HG03025 (cell line): ENCODE data around the gene GPS2.

ENCODE experiments used
- ATAC-seq: cut with Tn5 transposase; IDR thresholded peaks from one replicate; pipeline ENCODE4 v1.9.1; 2021; ENCODE audit warnings: mild to moderate bottlenecking, moderate library complexity; ENCODE audit not compliant: unreplicated experiment, low FRiP score

The GPS2 gene

DNA sequence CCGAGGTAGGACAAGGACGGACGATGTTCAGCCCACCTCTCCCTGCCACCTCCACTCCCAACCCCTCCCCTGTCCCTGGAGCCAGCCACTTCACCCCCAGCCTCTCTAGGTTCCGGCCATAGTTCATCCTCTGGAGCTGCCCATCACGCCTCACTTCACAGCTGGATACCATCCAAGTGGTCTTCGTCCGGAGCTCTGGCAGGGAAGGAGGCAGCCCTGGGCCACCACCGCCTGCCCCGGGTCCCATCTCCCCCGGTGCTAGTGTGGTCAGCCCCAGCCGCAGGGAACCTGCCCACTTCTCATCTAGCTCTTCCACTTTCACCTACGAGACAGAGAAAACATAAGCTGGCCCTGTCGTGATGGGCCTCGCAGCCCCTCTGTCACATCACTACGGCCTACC is 6.3 kb upstream of the GPS2 start:
- no peak for ATAC-seq

DNA sequence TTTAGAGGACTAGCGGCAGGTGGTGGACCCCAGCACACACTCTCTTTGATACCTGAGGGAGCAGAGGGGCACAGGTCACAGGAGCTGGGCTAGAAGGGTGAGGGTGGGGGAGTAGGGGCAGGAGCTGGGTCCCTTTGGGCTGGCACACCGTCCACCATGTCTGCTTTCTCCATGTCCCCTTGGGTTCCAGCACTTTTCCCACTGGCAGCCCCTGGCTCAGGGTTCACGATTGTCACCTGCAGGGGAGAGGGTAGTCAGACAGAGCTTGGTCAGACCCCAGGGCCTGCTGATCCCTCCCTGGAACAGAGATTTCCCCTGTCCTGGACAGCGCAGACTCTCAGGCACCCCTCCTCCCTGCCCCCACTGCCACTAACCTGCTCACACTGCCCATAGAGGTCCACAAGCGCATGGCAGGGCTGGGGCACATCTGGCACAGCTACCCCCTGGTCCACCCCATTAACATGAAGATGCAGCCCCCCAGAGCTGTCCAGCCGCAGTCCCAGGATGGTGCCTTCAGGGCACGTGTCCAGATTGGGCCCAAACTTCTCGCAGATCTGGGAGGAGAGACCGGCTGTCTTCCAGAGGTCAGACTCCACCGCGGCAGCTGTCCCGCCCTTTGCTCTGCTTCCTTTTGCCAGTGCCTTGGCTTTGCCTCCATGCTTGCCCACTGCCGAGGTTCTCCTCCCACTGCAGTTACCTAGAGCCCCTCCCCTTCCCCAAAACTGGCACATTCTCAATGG is 3.1 kb upstream of the GPS2 start:
- no peak for ATAC-seq

DNA sequence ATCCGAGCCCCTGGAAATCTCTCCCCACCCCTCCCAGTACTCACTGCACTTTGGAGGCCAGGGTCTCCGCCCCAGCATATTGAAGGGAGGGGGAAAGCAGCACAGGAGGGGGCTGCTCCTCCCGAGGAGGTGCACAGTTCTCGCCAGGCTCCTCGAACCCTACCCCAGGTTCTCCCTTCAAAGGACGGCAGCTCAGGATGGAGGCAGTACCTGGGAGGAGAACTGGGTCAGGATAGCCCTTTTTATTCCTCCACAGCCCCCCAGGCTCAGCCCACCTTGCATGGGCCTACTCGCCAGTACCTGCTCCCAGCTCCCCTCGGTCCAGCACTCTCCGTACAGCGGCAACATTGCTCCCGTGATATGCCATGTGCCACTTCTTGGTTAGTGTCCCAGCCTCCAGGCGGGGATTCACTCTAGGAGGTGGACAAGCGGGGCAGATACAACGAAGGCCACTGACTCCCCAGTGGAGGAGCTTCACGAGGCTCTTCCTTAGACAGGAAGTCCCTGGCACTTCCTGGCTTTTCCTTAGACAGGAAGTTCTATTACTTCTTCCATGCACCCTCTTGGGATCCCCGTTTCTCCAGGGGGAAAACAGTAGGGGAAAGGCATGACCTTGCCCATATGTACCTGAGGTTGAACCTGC is 2.1 kb upstream of the GPS2 start:
- no peak for ATAC-seq

DNA sequence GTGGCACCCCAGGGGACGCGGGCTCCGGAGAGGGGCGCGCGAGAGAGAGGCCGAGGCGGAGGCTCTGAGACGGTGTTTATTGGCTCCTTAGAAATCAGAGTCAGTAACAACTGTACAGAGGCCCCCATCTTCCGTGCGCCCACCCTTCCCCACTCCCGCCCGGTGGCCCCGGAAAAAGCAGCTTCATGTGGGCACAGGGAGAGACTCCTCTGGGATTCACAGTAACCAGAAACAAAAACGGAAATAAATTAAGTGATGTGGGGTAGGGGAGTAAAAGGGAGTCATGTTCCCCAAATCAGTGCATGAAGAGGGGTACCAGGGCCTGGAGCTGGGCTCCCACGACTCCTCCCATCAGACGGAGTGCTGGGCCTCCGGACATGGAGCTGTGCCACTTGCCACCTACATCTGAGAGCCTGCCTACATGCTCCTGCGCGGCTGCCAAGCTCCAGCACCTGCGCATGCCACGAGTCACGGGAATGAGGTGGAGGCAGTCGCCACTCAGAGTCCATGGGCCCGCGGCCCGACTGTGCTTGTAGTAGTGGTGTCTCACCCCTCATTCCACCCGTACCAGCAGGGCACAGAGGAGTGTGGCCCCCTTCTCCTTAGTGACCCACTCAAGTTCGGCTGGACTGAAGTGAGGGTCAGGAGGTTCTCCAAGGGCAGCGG is 543 bp upstream of the GPS2 start:
- peak; percentile 12 for ATAC-seq

DNA sequence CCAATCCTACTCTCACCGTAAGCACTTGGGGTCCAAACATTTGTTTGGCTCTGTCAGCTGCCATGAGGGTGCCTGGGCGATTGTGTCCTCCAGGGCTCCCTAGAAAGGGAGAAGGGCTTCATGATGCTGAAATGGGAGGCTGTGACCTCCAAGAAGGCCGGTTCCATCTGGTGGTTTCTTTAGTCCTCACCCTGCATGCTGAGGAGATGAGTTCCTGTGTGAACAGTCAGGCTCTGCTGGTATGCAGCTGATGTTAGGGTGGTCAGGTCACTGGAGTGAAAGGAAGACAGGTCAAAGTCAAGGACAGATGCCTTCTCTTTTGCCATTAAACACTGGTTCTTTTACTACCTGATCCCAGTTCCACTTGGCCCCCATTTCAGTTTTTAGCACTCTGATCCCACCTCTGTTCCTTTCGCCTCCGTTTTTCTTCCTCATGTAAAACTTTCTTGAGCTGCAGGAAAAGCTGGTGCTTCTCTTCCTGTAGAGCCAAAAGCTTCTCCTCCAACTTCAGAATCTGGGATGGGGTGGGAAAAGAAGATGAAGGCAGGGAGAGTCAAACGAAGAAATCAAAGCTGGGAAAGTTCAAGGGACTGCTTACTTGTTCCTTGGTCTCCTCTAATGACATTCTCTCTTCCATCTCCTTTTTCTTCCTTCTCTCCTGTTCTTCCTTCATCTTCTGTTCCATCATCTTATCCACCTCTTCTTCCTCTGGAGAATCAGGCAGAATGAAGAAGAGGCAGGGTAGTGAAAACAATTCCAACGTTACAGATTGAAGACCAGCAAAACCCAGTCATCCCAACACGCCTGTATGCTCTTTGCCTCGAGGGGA is 1.1 kb downstream of the GPS2 start:
- ATAC-seq, result no peak

DNA sequence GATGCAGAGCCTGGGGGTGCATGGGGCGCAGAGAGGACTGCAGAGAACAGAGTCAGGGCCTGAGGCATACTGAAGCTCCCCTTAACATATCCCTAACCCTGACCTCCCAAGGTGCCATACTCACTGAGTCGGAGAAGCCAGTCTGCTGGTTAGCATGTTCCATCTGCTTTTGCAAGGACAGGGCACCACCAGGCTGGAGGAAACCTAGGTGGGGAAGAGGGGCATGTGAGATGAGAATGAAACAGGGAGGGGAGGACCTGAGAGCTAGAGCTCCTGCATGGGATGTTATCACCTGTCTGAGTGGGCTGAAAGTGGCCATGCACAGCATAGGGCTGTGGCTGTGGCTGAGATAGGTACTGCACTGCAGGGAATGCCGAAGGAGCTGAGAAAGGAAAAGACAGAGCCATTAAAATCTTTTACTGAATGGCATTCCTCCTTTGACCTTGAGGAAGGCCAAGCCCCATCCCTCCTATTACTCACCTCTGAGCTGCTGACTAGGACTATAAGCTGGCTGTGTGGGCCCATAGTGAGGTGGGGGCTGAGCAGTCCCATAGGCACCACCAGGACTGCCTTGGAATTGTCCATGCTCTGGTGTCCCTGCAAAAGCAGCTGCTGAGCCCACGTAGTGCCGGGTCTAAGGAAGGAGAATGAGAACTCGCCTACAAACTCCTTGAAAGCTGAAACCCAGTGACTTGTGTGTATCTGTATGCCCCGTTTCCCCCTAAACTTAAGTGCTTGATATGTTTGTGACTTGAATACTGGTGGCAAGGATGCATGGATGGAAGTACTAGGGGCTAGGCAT is 1.9 kb downstream of the GPS2 start:
- ATAC-seq, result no peak

DNA sequence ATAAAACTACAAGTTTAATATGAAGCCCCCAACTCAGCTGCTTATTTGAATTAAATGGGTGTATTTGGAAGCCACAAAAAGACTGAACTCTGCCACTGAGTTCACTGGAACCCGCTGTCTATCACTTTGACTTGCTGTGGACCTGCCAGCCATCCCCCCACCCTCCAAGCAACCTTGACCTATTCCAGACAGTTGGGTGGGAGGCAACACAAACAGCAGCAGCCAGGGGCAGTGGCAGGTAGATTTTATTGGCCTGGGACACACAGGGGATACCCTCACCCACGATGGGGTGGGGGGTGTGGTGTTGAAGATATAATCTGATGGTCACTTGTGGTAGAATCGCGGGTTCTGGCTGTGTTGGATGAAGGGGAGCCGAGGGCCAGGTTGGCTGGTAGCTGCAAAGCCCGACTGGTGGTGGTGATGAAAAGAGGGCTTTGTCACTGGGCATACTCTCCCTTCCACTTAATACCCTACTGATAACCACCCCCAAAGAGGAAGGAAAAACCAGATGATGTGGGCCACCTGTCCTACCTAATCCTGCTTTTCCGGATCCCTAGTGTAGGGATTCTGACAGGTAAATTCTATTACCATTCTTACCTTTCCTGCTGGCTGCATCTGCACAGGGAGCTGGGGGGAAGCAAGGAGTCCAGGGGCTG is 2.6 kb downstream of the GPS2 start:
- ATAC-seq, result no peak

DNA sequence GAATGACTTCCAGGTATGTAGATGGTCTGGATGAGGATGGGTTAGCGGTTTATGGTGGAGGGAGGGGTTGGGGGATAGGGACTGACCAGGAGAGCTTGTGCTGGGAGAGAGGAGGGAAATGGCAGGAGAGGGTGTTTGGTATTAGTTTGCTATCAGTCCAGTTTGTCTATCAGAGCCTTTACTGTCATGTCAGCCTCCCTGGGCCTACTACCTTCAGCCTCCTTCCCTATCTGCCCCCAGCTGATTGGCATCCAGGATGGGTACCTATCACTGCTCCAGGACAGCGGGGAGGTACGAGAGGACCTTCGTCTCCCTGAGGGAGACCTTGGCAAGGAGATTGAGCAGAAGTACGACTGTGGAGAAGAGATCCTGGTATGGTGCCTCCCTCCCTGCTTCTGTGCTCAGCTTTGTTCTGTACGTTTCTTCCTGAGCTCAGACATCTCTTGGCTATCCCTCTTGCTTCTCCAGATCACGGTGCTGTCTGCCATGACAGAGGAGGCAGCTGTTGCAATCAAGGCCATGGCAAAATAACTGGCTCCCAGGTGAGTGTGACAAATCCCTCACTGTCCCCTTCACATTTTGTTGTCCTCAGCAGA is 4.0 kb downstream of the GPS2 start:
- no peak for ATAC-seq

DNA sequence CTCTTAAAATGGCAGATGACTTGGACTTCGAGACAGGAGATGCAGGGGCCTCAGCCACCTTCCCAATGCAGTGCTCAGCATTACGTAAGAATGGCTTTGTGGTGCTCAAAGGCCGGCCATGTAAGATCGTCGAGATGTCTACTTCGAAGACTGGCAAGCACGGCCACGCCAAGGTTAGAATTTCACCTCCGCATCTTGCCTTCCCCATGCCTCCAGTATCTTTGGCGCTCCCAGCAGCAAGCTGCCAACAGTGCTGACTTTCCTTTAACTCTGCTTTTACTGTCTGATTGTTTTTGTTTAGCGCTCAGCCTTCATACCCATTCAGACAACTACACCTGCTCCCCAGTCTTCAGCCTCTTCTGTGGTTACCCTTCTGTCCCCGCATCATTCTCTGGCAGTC is 5.5 kb downstream of the GPS2 start:
- no peak for ATAC-seq

DNA sequence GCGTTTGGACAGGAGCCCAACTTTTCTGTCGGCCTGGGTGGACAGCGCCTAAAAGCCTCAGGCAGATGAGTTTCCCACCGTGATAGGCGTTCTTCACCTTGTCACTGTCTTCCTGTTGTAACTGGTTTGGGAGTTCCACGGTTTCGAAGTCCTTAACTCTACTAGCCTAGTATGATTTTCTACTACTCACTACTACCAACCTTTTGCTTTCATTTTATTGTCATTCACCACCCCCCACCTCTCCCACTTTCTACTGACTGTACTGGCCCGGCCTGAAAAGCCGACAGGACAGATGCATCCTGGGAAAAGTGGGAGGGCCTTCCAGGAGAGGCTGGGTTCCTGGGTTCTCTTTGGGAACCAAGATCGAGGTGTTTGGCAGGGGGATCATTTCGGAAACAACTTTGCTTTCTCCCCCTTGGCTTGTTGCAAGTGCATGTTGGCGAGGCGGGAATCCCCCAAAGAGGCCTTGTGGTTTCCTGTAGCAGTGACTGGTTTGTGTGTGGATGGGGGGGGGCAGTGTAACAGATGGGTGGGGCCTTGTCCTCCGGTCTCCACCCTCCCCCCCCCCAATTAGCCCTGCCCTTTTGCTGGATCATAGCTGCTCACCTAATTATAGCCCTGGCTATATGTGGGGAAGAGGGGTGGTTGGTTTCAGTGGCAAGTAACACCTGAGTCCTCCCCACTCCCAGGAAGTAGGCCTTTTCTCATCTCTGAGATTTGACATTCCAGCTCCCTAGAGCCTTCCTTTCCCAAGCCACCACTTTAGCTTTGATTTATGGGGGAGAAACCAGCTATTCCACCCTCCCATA is 6.3 kb downstream of the GPS2 start:
- peak; percentile 20 for ATAC-seq

DNA sequence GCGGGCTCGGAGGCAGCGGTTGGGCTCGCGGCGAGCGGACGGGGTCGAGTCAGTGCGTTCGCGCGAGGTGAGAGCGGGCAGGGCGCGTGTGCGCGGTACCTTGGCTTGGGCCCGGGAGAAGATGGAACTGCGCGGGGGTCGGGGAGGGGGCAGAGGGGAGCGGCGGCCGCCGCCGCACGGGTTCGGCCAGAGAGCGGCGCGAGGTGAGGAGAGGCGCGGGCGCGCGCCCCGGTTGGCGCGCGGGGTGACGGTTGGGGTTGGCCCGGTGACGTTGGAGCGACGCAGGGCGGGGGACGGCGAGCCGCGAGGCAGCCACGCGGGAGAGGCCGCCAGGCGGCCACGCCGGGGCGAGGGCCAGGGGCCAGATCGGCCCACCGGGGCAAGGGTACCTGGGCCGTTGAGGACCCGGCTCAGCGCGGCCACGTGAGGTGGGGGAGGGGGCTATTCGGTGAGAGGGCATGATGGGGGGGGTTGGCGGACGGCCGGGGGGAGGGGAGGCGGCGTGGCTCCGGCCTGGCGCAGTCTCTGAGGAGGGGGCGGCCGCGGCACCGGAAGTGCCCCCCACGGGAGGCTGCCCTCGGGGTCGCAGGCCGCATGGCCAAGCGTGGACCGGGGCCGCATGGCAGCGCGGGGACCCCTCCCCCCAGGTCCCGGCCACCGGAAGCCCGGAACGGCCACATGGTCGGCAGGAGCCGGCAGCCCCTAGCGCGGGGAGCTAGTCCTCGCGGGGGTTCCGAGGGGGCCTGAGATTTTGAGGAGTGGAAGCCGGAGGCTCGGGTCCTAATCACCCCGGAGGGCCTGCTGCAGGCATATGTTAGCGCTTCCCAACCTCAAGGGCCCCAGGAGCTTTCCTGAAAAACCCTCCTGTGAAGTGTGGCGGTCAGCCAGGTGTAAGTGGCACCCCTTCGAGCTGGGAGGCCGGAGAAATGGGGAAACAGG is 7.2 kb downstream of the GPS2 start:
- ATAC-seq, result peak; percentile 4

DNA sequence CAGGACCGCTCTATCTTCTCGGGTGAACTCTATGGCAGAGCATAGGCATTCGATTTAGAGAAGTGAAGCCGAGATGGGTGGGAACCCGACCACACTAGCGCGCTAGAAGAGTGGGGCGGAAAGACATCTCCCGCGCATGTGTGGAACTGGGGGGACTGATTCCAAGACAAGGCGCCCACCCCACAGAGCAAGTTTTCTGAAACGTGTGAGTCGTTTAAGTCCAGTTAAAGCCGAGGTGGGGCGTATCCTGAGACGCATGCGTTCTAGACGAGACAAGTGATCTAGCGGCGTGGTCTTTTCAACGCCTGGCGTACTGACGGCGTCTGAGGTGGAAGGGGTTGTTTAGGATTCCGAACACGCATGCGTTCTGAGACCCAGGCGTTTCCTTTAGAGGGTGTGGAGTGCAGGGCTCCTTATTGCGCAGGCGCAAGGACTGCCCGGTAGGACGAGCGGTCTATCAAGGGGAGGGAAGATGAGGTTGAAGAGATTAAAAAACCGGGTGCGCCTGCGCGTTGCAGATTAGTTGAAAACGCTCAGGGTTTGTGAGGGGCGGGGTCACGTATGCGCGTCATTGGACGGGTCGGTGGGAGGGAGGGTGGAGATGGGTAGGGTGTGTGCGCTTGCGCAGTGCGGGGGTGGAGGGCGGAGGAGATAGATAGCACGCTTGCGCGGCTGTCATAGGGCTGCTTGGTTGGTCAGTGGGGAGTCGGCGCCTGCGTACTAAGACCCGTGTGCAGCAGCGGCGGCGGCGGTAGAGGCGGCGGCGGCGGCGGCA is 8.1 kb downstream of the GPS2 start, which contains the start of gene EIF5A:
Gene EIF5A, plus strand, starts transcription at position 718 of the 775 bp plus-strand sequence. CDS start 2,008 bp downstream, outside the sequence.
- peak; percentile 58 for ATAC-seq

DNA sequence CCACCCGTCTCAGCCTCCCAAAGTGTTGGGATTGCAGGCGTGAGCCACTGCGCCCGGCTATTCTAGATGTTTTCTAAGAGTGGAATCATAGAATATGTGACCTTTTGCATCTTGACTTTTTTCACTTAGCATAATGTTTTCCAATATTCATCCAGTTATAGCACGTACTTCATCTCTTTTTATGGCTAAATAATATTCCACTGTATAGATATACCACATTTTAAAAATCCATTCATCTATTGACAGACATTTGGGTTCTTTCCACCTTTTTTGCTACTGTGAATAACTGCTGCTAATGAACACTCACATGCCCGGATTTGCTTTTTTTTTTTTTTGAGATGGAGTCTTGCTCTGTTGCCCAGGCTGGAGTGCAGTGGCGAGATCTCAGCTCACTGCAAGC is 11.0 kb downstream of the GPS2 start:
- no peak for ATAC-seq

DNA sequence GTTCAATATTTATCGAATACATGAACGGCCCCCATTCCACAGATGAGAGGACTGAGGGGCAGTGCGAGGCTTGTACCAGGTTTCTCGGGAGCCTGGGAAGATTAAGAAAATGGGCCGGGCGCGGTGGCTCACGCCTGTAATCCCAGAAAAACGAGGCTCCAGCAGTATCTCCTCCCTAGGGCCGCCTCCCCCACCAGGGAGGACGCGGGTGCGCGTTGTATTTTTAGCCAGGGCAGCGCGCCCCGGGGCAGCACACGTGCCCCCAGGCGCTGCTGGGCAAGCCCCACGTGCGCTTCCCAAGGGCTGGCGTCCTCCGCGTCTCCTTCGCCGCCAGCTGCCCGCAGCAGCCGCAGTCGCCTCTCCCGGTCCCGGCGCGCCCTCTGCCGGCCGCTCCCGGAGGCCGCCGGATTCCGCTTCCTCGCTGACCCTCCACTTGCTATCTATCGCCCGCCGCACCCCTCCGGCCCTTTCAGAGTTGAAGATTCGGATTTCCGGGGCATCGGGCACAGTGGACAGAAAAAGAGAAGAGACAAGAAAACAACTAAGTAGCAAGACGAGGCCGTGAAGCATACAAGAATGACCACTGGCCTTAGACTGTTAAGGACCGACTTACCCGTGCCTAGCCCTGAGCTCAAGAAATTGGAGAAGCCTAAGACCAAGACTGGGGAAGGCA is 18.8 kb downstream of the GPS2 start:
- ATAC-seq, result peak; percentile 47

DNA sequence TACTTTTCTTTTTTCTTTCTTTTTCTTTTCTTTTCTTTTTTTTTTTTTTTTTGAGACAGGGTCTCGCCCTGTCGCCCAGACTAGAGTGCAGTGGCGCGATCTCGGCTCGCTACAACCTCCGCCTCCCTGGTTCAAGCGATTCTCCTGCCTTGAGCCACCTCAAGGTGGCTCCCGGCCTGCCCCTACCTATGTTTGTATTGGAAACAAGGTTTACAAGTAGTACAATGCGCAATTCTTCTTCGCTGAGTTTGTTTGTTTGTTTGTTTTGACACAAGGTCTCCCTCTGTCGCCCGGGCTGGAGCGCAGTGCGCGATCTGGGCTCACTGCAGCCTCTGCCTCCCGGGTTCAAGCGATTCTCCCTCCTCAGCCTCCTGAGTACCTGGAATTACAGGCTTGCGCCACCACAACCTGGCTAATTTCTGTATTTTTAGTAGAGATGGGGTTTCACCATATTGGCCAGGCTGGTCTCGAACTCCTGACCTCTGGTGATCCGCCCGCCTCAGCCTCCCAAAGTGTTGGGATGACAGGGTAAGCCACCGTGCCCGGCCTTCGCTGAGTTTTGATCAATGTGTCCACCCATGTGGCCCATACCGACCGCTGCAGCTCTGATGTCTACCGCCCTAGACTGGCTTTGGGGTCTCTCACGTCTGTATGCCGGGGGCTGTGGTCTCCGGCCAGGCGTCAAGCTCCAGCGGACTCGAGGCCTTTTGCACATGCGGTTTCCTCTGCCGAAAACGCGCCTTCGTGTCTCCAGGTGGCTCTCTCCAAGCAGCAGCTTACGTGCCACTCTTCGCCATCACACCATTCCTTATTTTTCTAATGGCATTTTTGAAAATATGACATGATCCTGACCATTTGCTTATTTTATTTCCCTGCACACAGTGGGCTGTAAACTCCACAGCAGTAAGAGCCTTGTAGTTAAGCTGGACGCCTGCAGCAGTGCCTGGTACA is 19.7 kb downstream of the GPS2 start:
- no peak for ATAC-seq
